Measurements from ENCODE around the gene SPTB.
A peak's percentile ranks its signal among the peaks of the same experiment; 100 is the strongest.
"Not testable (repeated sequence)": the region's sequence is repeated elsewhere in the genome, so short reads cannot be mapped to it uniquely, and the experiment has no call there.

The SPTB gene

GRCh38 chr14:64806202-64806861 is 73.4 kb downstream of the SPTB start:
- H3K4me3 ChIP-seq (ENCODE audit: low read length) = no peak overlapping the region
- no peak overlapping the region for H2AFZ ChIP-seq (ENCODE audit: low read length)
- no peak overlapping the region for H3K4me2 ChIP-seq (ENCODE audit: low read depth, low read length)
- no peaks in the 10 kb centered on the region for H4K20me1 ChIP-seq (ENCODE audit: insufficient read depth, low read length)
- H3K9ac ChIP-seq (ENCODE audit: low read length) = no peak overlapping the region
- H3K36me3 ChIP-seq (replicated peaks; ENCODE audit: insufficient read depth, low read length) = no peaks in the 10 kb centered on the region
- H3K9me3 ChIP-seq (replicated peaks; ENCODE audit: insufficient read depth, low read length) = no peaks in the 10 kb centered on the region
- no peaks in the 10 kb centered on the region for H3K79me2 ChIP-seq (ENCODE audit: low read length)
- TF ChIP-seq CTCF (IDR thresholded peaks at IDR 0.05; ENCODE audit: low read length) = no peak
- no peak for TF ChIP-seq EZH2 (optimal IDR thresholded peaks at IDR 0.05; ENCODE audit: low read depth, low read length)
- H3K27me3 ChIP-seq (replicated peaks; ENCODE audit: insufficient read depth, low read length) = no peaks in the 10 kb centered on the region
- no peak overlapping the region for H3K27ac ChIP-seq (ENCODE audit: low read length)
- H3K4me1 ChIP-seq (ENCODE audit: low read length) = no peaks in the 10 kb centered on the region
- H3K9me2 ChIP-seq (replicated peaks; ENCODE audit: insufficient read depth, low read length) = no peaks in the 10 kb centered on the region
- H3F3A ChIP-seq (ENCODE audit: insufficient read depth, low read length) = no peaks in the 10 kb centered on the region
- no peak for DNase-seq

- not testable (repeated sequence) for H3K9me2 ChIP-seq (replicated peaks; ENCODE audit: insufficient read depth, low read length); H3K27me3 ChIP-seq (replicated peaks; ENCODE audit: insufficient read depth, low read length); H3K9me3 ChIP-seq (replicated peaks; ENCODE audit: insufficient read depth, low read length); H3F3A ChIP-seq (ENCODE audit: insufficient read depth, low read length); H3K79me2 ChIP-seq (ENCODE audit: low read length); H3K4me1 ChIP-seq (ENCODE audit: low read length); H3K36me3 ChIP-seq (replicated peaks; ENCODE audit: insufficient read depth, low read length); H2AFZ ChIP-seq (ENCODE audit: low read length); DNase-seq; H4K20me1 ChIP-seq (ENCODE audit: insufficient read depth, low read length); H3K4me3 ChIP-seq (ENCODE audit: low read length); H3K4me2 ChIP-seq (ENCODE audit: low read depth, low read length); H3K27ac ChIP-seq (ENCODE audit: low read length); H3K9ac ChIP-seq (ENCODE audit: low read length)
Observed at GRCh38 chr14:64805646-64806045, 74.1 kb downstream of the SPTB start.

GRCh38 chr14:64804754-64805260 is 74.9 kb downstream of the SPTB start:
- TF ChIP-seq CTCF (IDR thresholded peaks at IDR 0.05; ENCODE audit: low read length) (no peak), EZH2 (optimal IDR thresholded peaks at IDR 0.05; ENCODE audit: low read depth, low read length) (no peak), EZH2phosphoT487 (IDR thresholded peaks at IDR 0.05; ENCODE audit: low read length) (no peak)
- Histone ChIP-seq H3K27ac (ENCODE audit: low read length) (no peak overlapping the region), H3K9me3 (replicated peaks; ENCODE audit: insufficient read depth, low read length) (no peaks in the 10 kb centered on the region)

GRCh38 chr14:64801800-64802199 is 77.9 kb downstream of the SPTB start:
- no peak for DNase-seq
- Histone ChIP-seq H3K4me1 (ENCODE audit: low read length) (no peaks in the 10 kb centered on the region), H3K4me3 (ENCODE audit: low read length) (no peak overlapping the region), H3K27ac (ENCODE audit: low read length) (no peak overlapping the region), H3K9me2 (replicated peaks; ENCODE audit: insufficient read depth, low read length) (no peaks in the 10 kb centered on the region), H3K9me3 (replicated peaks; ENCODE audit: insufficient read depth, low read length) (no peaks in the 10 kb centered on the region), H3K4me2 (ENCODE audit: low read depth, low read length) (no peak overlapping the region), H4K20me1 (ENCODE audit: insufficient read depth, low read length) (no peaks in the 10 kb centered on the region), H2AFZ (ENCODE audit: low read length) (no peak overlapping the region), H3K36me3 (replicated peaks; ENCODE audit: insufficient read depth, low read length) (no peaks in the 10 kb centered on the region), H3F3A (ENCODE audit: insufficient read depth, low read length) (no peaks in the 10 kb centered on the region), H3K9ac (ENCODE audit: low read length) (no peak overlapping the region), H3K27me3 (replicated peaks; ENCODE audit: insufficient read depth, low read length) (no peaks in the 10 kb centered on the region), H3K79me2 (ENCODE audit: low read length) (no peaks in the 10 kb centered on the region)
- peak; percentile 37 for TF ChIP-seq CTCF (IDR thresholded peaks at IDR 0.05; ENCODE audit: low read length)
- no peak for TF ChIP-seq EZH2phosphoT487 (IDR thresholded peaks at IDR 0.05; ENCODE audit: low read length)
- no peak for TF ChIP-seq EZH2 (optimal IDR thresholded peaks at IDR 0.05; ENCODE audit: low read depth, low read length)

More at GRCh38 chr14:64804754-64805260, 74.9 kb downstream of the SPTB start:
- Histone ChIP-seq H3K4me3 (ENCODE audit: low read length) (no peak overlapping the region), H3K4me2 (ENCODE audit: low read depth, low read length) (no peak overlapping the region), H2AFZ (ENCODE audit: low read length) (no peak overlapping the region), H4K20me1 (ENCODE audit: insufficient read depth, low read length) (no peaks in the 10 kb centered on the region), H3K79me2 (ENCODE audit: low read length) (no peaks in the 10 kb centered on the region), H3K36me3 (replicated peaks; ENCODE audit: insufficient read depth, low read length) (no peaks in the 10 kb centered on the region), H3K9ac (ENCODE audit: low read length) (no peak overlapping the region), H3K9me2 (replicated peaks; ENCODE audit: insufficient read depth, low read length) (no peaks in the 10 kb centered on the region), H3F3A (ENCODE audit: insufficient read depth, low read length) (no peaks in the 10 kb centered on the region), H3K27me3 (replicated peaks; ENCODE audit: insufficient read depth, low read length) (no peaks in the 10 kb centered on the region), H3K4me1 (ENCODE audit: low read length) (no peaks in the 10 kb centered on the region)
- DNase-seq = no peak
